Measurements from ENCODE around the gene TRIM56. TPM values are rescaled to one million over a fixed set of nuclear protein-coding genes. Genes with fewer than 3 reads are reported as not detected.

The TRIM56 gene
- total RNA-seq, 3 donors from 2014 or later: 23.9 to 26.8 (median 24.2) TPM

Other genes with a start within 250 kb of the TRIM56 start
- gene SLC12A9, start 232.8 kb upstream of the TRIM56 start, total RNA-seq: 10 to 100 TPM; 22.9 to 31.7 (median 29.6) TPM
- 10 to 100 TPM; 44.9 to 47.7 (median 45.4) TPM for gene TRIP6, start 218.1 kb upstream of the TRIM56 start, total RNA-seq
- 100 to 1,000 TPM; 406 to 450 (median 436) TPM for gene SRRT, start 210.4 kb upstream of the TRIM56 start, total RNA-seq
- gene UFSP1, start 195.8 kb upstream of the TRIM56 start, total RNA-seq: 1 to 10 TPM; 3.7 to 5.1 (median 4.6) TPM
- gene ACHE, start 189.6 kb upstream of the TRIM56 start, total RNA-seq: under 1 TPM; 0.32 to 0.54 (median 0.35) TPM
- under 1 TPM in 1 of 3 donors, not detected in 2; 0.16 TPM for gene MUC3A, start 135.9 kb upstream of the TRIM56 start, total RNA-seq
- gene MUC12, start 115.9 kb upstream of the TRIM56 start, total RNA-seq: under 1 TPM; 0.16 to 0.20 (median 0.19) TPM
- not detected for gene MUC17, start 65.4 kb upstream of the TRIM56 start, total RNA-seq
- under 1 TPM; 0.18 to 0.46 (median 0.33) TPM for gene SERPINE1, start 41.6 kb downstream of the TRIM56 start, total RNA-seq
- 10 to 100 TPM; 27.6 to 32.9 (median 28.3) TPM for gene AP1S1, start 69.0 kb downstream of the TRIM56 start, total RNA-seq
- not detected for gene VGF, start 80.1 kb downstream of the TRIM56 start, total RNA-seq
- gene NAT16, start 94.8 kb downstream of the TRIM56 start, total RNA-seq: not detected
- not detected for gene MOGAT3, start 115.6 kb downstream of the TRIM56 start, total RNA-seq
- gene PLOD3, start 132.1 kb downstream of the TRIM56 start, total RNA-seq: 10 to 100 TPM; 30.1 to 38.9 (median 33.2) TPM
- gene ZNHIT1, start 132.7 kb downstream of the TRIM56 start, total RNA-seq: 10 to 100 TPM; 50.4 to 55.0 (median 53.2) TPM
- gene CLDN15, start 152.3 kb downstream of the TRIM56 start, total RNA-seq: 10 to 100 TPM; 15.6 to 18.5 (median 17.6) TPM
- 100 to 1,000 TPM; 126 to 148 (median 136) TPM for gene FIS1, start 159.6 kb downstream of the TRIM56 start, total RNA-seq
- gene IFT22, start 236.3 kb downstream of the TRIM56 start, total RNA-seq: 10 to 100 TPM in 1 of 3 donors, 1 to 10 TPM in 2; 7.7 to 10.7 (median 8.3) TPM